GM23338 (cell line): ENCODE data around the gene TGFBR3. TPM values are rescaled to one million over a fixed set of nuclear protein-coding genes. Genes with fewer than 3 reads are reported as not detected.

Experiments used
- ATAC-seq: fragments of 200-7000 bp; cut with Tn5 transposase; 3 replicates; pipeline ENCODE4 v1.9.1; 2020
- DNase-seq: peaks from one replicate; pipeline ENCODE4 v3.0.0-alpha.2; 2015; ENCODE audit warnings: low spot score
- H2AFZ ChIP-seq: fragments of 200-600 bp; sonication (generic); 2 replicates; pipeline ENCODE4 v1.8.0; 2016; ENCODE audit warnings: antibody characterized with exemption, mild to moderate bottlenecking, moderate library complexity
- H3F3A ChIP-seq: fragments of 200-600 bp; sonication (generic); replicated peaks from 2 replicates; pipeline ENCODE4 v1.8.0; 2017; ENCODE audit warnings: antibody characterized with exemption, mixed run types, low read depth
- H3K27ac ChIP-seq: fragments of 200-600 bp; sonication (generic); 2 replicates; pipeline ENCODE4 v1.6.1; 2016; ENCODE audit warnings: low read depth
- H3K27me3 ChIP-seq: fragments of 200-600 bp; sonication (generic); 2 replicates; pipeline ENCODE4 v1.8.0; 2016; ENCODE audit warnings: mild to moderate bottlenecking, mixed run types, moderate library complexity; ENCODE audit not compliant: insufficient read depth
- H3K36me3 ChIP-seq: fragments of 200-600 bp; sonication (generic); 2 replicates; pipeline ENCODE4 v1.8.0; 2016; ENCODE audit warnings: mild to moderate bottlenecking; ENCODE audit not compliant: insufficient read depth
- H3K4me1 ChIP-seq: fragments of 200-600 bp; sonication (generic); 2 replicates; pipeline ENCODE4 v1.8.0; 2016; ENCODE audit warnings: mild to moderate bottlenecking, moderate library complexity; ENCODE audit not compliant: insufficient read depth
- H3K4me2 ChIP-seq: fragments of 200-600 bp; sonication (generic); 2 replicates; pipeline ENCODE4 v1.7.1; 2017; ENCODE audit warnings: mixed run types
- H3K4me3 ChIP-seq: fragments of 200-600 bp; sonication (generic); 2 replicates; pipeline ENCODE4 v1.6.1; 2016; ENCODE audit warnings: mixed run types
- H3K79me2 ChIP-seq: fragments of 200-600 bp; sonication (generic); replicated peaks from 2 replicates; pipeline ENCODE4 v1.8.0; 2017; ENCODE audit warnings: mild to moderate bottlenecking; ENCODE audit not compliant: insufficient read depth
- H3K9me2 ChIP-seq: fragments of 200-600 bp; sonication (generic); 2 replicates; pipeline ENCODE4 v1.8.0; 2017; ENCODE audit not compliant: insufficient read depth
- H4K20me1 ChIP-seq: fragments of 200-600 bp; sonication (generic); replicated peaks from 2 replicates; pipeline ENCODE4 v1.8.0; 2017; ENCODE audit warnings: mild to moderate bottlenecking; ENCODE audit not compliant: insufficient read depth
- H3K27ac Mint-ChIP-seq: 2 replicates; pipeline ENCODE4 v1.8.0; 2020; ENCODE audit warnings: inconsistent platforms, mild to moderate bottlenecking, moderate library complexity, mixed read lengths
- H3K27me3 Mint-ChIP-seq: 3 replicates; pipeline ENCODE4 v1.8.0; 2022; ENCODE audit warnings: low read depth, mild to moderate bottlenecking, moderate library complexity, mixed read lengths, inconsistent platforms; ENCODE audit not compliant: insufficient read depth, poor library complexity
- H3K36me3 Mint-ChIP-seq: 3 replicates; pipeline ENCODE4 v1.8.0; 2021; ENCODE audit warnings: low read depth, mild to moderate bottlenecking, inconsistent platforms, moderate library complexity, mixed read lengths
- H3K4me1 Mint-ChIP-seq: 3 replicates; pipeline ENCODE4 v1.8.0; 2020; ENCODE audit warnings: mild to moderate bottlenecking, inconsistent platforms, mixed read lengths
- H3K4me3 Mint-ChIP-seq: 3 replicates; pipeline ENCODE4 v1.8.0; 2021; ENCODE audit warnings: moderate library complexity, mild to moderate bottlenecking, inconsistent platforms, mixed read lengths
- H3K9me3 Mint-ChIP-seq: 3 replicates; pipeline ENCODE4 v1.8.0; 2020; ENCODE audit warnings: moderate library complexity, mild to moderate bottlenecking, inconsistent platforms, mixed read lengths
- CREB1 ChIP-seq: fragments of 250-450 bp; sonication (Bioruptor Pico); IDR thresholded peaks from 2 replicates; pipeline ENCODE4 v1.5.0; 2020; ENCODE audit warnings: low read depth, mild to moderate bottlenecking, moderate library complexity
- EZH2 ChIP-seq: fragments of 200-600 bp; sonication (generic); IDR thresholded peaks from one replicate; pipeline ENCODE4 v1.8.0; 2017; ENCODE audit warnings: antibody characterized with exemption, mild to moderate bottlenecking, low read depth; ENCODE audit not compliant: unreplicated experiment
- EZH2phosphoT487 ChIP-seq: fragments of 200-600 bp; sonication (generic); IDR thresholded peaks from one replicate; pipeline ENCODE4 v1.8.1; 2018; ENCODE audit warnings: antibody characterized with exemption; ENCODE audit not compliant: unreplicated experiment
- NANOG ChIP-seq: IDR thresholded peaks from 2 replicates; pipeline ENCODE4 v1.6.1; 2016; ENCODE audit warnings: antibody characterized with exemption, borderline replicate concordance
- POLR2AphosphoS5 ChIP-seq: IDR thresholded peaks from 2 replicates; pipeline ENCODE4 v1.6.1; 2016; ENCODE audit warnings: antibody characterized with exemption, low read depth
- REST ChIP-seq: IDR thresholded peaks from one replicate; pipeline ENCODE4 v1.6.1; 2018; ENCODE audit warnings: antibody characterized with exemption; ENCODE audit not compliant: unreplicated experiment
- STAT1 ChIP-seq: IDR thresholded peaks from one replicate; pipeline ENCODE4 v1.6.1; 2016; ENCODE audit warnings: antibody characterized with exemption; ENCODE audit not compliant: unreplicated experiment
- ZNF114 ChIP-seq: fragments of 250-450 bp; sonication (Bioruptor Pico); IDR thresholded peaks from 2 replicates; pipeline ENCODE4 v1.5.0; 2020; ENCODE audit warnings: mild to moderate bottlenecking, moderate library complexity
- ZNF331 ChIP-seq: fragments of 250-450 bp; sonication (Bioruptor Pico); IDR thresholded peaks from 2 replicates; pipeline ENCODE4 v1.5.0; 2020; ENCODE audit warnings: low read depth, mild to moderate bottlenecking, moderate library complexity
- ZNF462 ChIP-seq: fragments of 250-450 bp; sonication (Bioruptor Pico); IDR thresholded peaks from 2 replicates; pipeline ENCODE4 v1.5.0; 2020; ENCODE audit warnings: mild to moderate bottlenecking, moderate library complexity
- polyA plus RNA-seq: library from polyadenylated mRNA; unstranded; fragments of >200 nt; fragmentation: Nextera tagmentation; extraction: Ambion mirVana; gene quantifications from 2 replicates; pipeline ENCODE4 v1.2.1, GENCODE V29; 2016
- total RNA-seq: library from RNA; depleted of rRNA; stranded (reverse); fragments of >200 nt; shearing (Covaris generic); gene quantifications from 2 replicates; pipeline ENCODE4 v1.2.3, GENCODE V29; 2014
- TF ChIP-seq, protein P1 (sequence below), 2 experiments: fragments of 200-600 bp in 1 of 2; sonication (generic) in 1 of 2; conservative IDR thresholded peaks; 2 replicates each; pipeline versions ENCODE4 v1.5.1 to v1.6.1; 2016 to 2017; ENCODE audit warnings: antibody characterized with exemption in 2 of 2, low read depth in 2 of 2, mild to moderate bottlenecking in 2 of 2, moderate library complexity in 1 of 2

Gene TGFBR3
- total and polyA plus RNA-seq, 2 experiments from 2014 or later: 1.7 to 2.9 TPM

GRCh38 chr1:91679446-91679845, 206.5 kb downstream of the TGFBR3 start:
- H3K4me2 ChIP-seq: no peak overlapping the region
- H3K9me3 Mint-ChIP-seq: peaks cover 8% of the 10 kb centered on the region; the same call in 1 of the 3 replicates
- no peaks in the 10 kb centered on the region for H3K9me2 ChIP-seq
- H3K4me1 ChIP-seq: peaks cover 19% of the 10 kb centered on the region
- H3K27me3 ChIP-seq: no peaks in the 10 kb centered on the region
- no peaks in the 10 kb centered on the region for H3K36me3 ChIP-seq
- DNase-seq (no peak), ATAC-seq (no peak)
- H3K27me3 Mint-ChIP-seq: peaks cover 2% of the 10 kb centered on the region
- TF ChIP-seq NANOG: no peak
- TF ChIP-seq ZNF331 (CRISPR knock-in tag): no peak
- TF ChIP-seq EZH2: no peak
- TF ChIP-seq EZH2phosphoT487: no peak
- no peak for TF ChIP-seq CREB1
- no peaks in the 10 kb centered on the region for H3F3A ChIP-seq
- H3K36me3 Mint-ChIP-seq: no peaks in the 10 kb centered on the region
- H4K20me1 ChIP-seq: no peaks in the 10 kb centered on the region
- H3K27ac ChIP-seq: no peak overlapping the region
- peaks cover 24% of the 10 kb centered on the region for H3K4me1 Mint-ChIP-seq
- H2AFZ ChIP-seq: no peak overlapping the region
- no peaks in the 10 kb centered on the region for H3K79me2 ChIP-seq
- no peak overlapping the region for H3K4me3 ChIP-seq
- H3K27ac Mint-ChIP-seq: no peak overlapping the region
- no peak overlapping the region for H3K4me3 Mint-ChIP-seq

DNA sequence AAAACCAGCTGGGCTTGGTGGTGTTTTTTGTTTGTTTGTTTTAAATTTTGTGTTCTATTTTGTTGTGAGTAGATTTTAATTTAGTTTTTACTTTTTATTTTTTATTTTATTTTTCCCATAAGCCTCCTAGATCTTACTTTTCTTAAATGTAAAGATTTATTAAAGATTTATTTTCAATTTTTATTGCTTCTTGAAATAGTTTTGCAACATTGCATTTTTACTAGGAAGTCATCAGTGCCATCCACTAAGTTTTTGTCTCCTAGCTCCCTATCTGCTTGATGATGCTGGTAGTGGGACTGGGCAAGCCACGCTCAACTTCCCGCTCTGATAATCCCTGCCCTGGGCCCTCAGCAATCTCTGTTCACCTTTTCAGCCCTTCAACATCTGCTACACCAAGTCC, 209.9 kb downstream of the TGFBR3 start:
- Mint-ChIP-seq H3K4me3 (no peak overlapping the region), H3K9me3 (peaks cover 8% of the 10 kb centered on the region; the same call in 1 of the 3 replicates), H3K4me1 (peaks cover 2% of the 10 kb centered on the region; the same call in 2 of the 3 replicates), H3K36me3 (no peaks in the 10 kb centered on the region), H3K27me3 (no peaks in the 10 kb centered on the region), H3K27ac (no peak overlapping the region)
- Histone ChIP-seq H3K79me2 (no peaks in the 10 kb centered on the region), H3F3A (no peaks in the 10 kb centered on the region), H3K27ac (no peak overlapping the region), H3K27me3 (no peaks in the 10 kb centered on the region), H2AFZ (no peak overlapping the region), H3K36me3 (no peaks in the 10 kb centered on the region), H3K4me3 (no peak overlapping the region), H3K4me2 (no peak overlapping the region), H4K20me1 (no peaks in the 10 kb centered on the region), H3K9me2 (0 out of 2 replicates have a peak, but pooled peaks cover 3% of the 10 kb centered on the region), H3K4me1 (no peaks in the 10 kb centered on the region)
- ATAC-seq (no peak), DNase-seq (no peak)
- TF ChIP-seq EZH2: no peak
- no peak for TF ChIP-seq REST
- TF ChIP-seq ZNF331 (CRISPR knock-in tag): no peak
- TF ChIP-seq ZNF462: no peak
- TF ChIP-seq, protein P1, sequence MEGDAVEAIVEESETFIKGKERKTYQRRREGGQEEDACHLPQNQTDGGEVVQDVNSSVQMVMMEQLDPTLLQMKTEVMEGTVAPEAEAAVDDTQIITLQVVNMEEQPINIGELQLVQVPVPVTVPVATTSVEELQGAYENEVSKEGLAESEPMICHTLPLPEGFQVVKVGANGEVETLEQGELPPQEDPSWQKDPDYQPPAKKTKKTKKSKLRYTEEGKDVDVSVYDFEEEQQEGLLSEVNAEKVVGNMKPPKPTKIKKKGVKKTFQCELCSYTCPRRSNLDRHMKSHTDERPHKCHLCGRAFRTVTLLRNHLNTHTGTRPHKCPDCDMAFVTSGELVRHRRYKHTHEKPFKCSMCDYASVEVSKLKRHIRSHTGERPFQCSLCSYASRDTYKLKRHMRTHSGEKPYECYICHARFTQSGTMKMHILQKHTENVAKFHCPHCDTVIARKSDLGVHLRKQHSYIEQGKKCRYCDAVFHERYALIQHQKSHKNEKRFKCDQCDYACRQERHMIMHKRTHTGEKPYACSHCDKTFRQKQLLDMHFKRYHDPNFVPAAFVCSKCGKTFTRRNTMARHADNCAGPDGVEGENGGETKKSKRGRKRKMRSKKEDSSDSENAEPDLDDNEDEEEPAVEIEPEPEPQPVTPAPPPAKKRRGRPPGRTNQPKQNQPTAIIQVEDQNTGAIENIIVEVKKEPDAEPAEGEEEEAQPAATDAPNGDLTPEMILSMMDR (conservative IDR thresholded peaks at IDR 0.05; ENCODE audit: low read depth in 2 of 2): no peak
- TF ChIP-seq POLR2AphosphoS5: no peak
- no peak for TF ChIP-seq STAT1
- TF ChIP-seq NANOG: no peak
- no peak for TF ChIP-seq EZH2phosphoT487
- TF ChIP-seq ZNF114 (CRISPR knock-in tag): no peak
